ENCODE results near the gene MKLN1. TPM values are rescaled to one million over a fixed set of nuclear protein-coding genes. Genes with fewer than 3 reads are reported as not detected.

MKLN1 gene
- total RNA-seq, 1 experiment from 2014 or later = 34.3 TPM

DNA sequence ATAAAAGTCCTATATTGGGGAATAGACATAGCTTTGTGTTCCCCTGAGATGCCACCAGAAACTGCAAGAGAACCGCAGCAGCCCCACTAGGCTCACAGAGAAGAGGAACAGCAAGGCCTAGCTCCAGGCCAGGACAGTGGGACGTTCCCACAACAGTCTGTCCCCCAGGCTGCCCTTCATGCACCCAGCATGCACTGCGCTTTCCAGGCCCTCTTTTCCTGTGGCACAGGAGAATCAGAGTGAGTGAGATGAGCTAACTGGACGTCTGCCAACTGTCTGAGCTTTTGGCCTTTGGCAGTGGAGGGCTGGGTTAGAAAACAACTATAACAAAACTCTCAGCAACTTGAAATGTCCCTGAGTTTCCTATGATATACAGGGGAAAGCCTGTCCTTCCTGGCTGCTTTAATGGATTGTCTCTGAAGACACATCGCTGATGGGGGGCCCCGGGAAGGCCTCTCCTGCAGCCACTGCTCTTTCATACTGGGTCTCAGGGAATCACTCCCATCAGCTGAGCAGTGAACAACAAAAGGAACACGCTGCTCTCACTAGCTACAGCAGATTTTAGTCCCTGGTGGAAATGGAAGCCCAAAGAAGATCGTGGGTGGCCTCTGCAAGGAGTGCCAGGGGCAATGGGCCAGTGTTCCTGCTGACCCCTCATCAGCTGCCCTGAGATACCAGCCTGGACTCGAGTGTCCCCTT is 175.3 kb downstream of the MKLN1 start:
- Histone ChIP-seq H2AFZ (ENCODE audit: low read length) (no peak overlapping the region), H2AK5ac (ENCODE audit: insufficient read length, low read length) (no peak overlapping the region), H3K4me2 (ENCODE audit: insufficient read depth, insufficient read length, low read length) (no peak overlapping the region), H4K20me1 (ENCODE audit: control insufficient read depth, insufficient read depth, insufficient read length) (no peaks in the 10 kb centered on the region), H2BK20ac (ENCODE audit: low read depth, low read length, poor library complexity, severe bottlenecking) (no peak overlapping the region), H4K8ac (replicated peaks; ENCODE audit: insufficient read length, low read depth, low read length) (no peak overlapping the region), H4K91ac (ENCODE audit: insufficient read length, low read depth, low read length) (no peak overlapping the region), H3K56ac (ENCODE audit: insufficient read length, low read depth, low read length) (no peak overlapping the region), H3K23me2 (ENCODE audit: insufficient read length, low read depth, low read length, poor library complexity, severe bottlenecking) (no peaks in the 10 kb centered on the region), H2BK12ac (ENCODE audit: insufficient read length, low read depth, low read length) (no peak overlapping the region), H4K5ac (ENCODE audit: insufficient read length, low read depth, low read length) (no peak overlapping the region), H3K79me2 (ENCODE audit: insufficient read depth, low read length) (no peaks in the 10 kb centered on the region), H3K27ac (ENCODE audit: insufficient read length, low read depth, low read length) (no peak overlapping the region), H3K27me3 (ENCODE audit: insufficient read depth, low read length) (no peaks in the 10 kb centered on the region), H3K23ac (ENCODE audit: insufficient read length, low read depth, low read length) (no peak overlapping the region), H3K4ac (ENCODE audit: low read depth, low read length) (no peak overlapping the region), H3K9me3 (ENCODE audit: control insufficient read depth, low read depth, low read length) (no peaks in the 10 kb centered on the region), H2BK5ac (ENCODE audit: insufficient read length, low read length) (no peak overlapping the region), H3K18ac (ENCODE audit: insufficient read length, low read depth, low read length) (no peak overlapping the region), H3K9ac (ENCODE audit: extremely low read depth, insufficient read length, low read length) (no peak overlapping the region), H2BK120ac (ENCODE audit: low read depth, low read length, poor library complexity, severe bottlenecking) (no peak overlapping the region), H3K14ac (ENCODE audit: insufficient read depth, low read length) (no peak overlapping the region), H3K4me1 (ENCODE audit: insufficient read depth, low read length) (no peaks in the 10 kb centered on the region), H3K79me1 (ENCODE audit: insufficient read depth, low read depth, low read length, poor library complexity, severe bottlenecking) (peaks cover 3% of the 10 kb centered on the region), H2BK15ac (ENCODE audit: low read depth, low read length) (no peak overlapping the region), H3T11ph (ENCODE audit: low read length) (no peak overlapping the region)
- Mint-ChIP-seq H3K9me3 (no peaks in the 10 kb centered on the region), H3K4me3 (no peak overlapping the region), H3K27ac (peak overlapping the region; percentile 93 to 95 (median 94)), H3K4me1 (peaks cover 12 to 22% of the 10 kb centered on the region in 2 experiments; a peak in 3 of 4 replicates), H3K27me3 (ENCODE audit: low read depth) (no peaks in the 10 kb centered on the region; the same call in none of the 2 replicates), H3K36me3 (ENCODE audit: insufficient read depth in 1 of 3, low read depth in 3 of 3) (peaks cover 67 to 98% (median 94%) of the 10 kb centered on the region in 3 experiments)
- TF ChIP-seq, protein P1, sequence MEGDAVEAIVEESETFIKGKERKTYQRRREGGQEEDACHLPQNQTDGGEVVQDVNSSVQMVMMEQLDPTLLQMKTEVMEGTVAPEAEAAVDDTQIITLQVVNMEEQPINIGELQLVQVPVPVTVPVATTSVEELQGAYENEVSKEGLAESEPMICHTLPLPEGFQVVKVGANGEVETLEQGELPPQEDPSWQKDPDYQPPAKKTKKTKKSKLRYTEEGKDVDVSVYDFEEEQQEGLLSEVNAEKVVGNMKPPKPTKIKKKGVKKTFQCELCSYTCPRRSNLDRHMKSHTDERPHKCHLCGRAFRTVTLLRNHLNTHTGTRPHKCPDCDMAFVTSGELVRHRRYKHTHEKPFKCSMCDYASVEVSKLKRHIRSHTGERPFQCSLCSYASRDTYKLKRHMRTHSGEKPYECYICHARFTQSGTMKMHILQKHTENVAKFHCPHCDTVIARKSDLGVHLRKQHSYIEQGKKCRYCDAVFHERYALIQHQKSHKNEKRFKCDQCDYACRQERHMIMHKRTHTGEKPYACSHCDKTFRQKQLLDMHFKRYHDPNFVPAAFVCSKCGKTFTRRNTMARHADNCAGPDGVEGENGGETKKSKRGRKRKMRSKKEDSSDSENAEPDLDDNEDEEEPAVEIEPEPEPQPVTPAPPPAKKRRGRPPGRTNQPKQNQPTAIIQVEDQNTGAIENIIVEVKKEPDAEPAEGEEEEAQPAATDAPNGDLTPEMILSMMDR (conservative IDR thresholded peaks at IDR 0.05) = no peak
- WGBS (ENCODE audit: extremely low coverage, insufficient read length, low lambda C conversion rate) = no CpG with 5 or more reads among the region's 9 CpGs
- no peak for DNase-seq
